GM21576 (cell line): ENCODE results near the gene GSDMA.

Source experiments
- ATAC-seq: cut with Tn5 transposase; IDR thresholded peaks from one replicate; pipeline ENCODE4 v1.9.1; 2021; ENCODE audit warnings: mild to moderate bottlenecking, moderate library complexity; ENCODE audit not compliant: unreplicated experiment

The GSDMA gene

DNA sequence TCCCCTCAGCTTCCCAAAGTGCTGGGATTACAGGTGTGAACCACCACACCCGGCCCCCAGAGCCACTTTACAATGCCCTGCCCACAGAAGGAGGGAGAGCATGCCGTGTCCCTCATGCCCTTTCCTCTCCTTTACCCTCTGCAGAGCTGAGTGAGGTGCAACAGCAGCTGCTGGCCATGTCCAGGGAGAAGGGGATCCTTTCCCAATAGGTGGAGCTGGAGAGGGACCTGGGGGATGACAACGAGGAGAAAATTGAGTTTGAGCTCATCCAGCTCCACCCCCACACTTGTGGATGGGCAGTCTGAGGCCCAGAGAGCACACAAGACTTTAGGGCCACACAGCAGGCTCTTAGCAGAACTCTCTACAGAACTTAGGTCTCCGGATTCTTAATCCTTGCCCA is 7.9 kb upstream of the GSDMA start:
- ATAC-seq: no peak

DNA sequence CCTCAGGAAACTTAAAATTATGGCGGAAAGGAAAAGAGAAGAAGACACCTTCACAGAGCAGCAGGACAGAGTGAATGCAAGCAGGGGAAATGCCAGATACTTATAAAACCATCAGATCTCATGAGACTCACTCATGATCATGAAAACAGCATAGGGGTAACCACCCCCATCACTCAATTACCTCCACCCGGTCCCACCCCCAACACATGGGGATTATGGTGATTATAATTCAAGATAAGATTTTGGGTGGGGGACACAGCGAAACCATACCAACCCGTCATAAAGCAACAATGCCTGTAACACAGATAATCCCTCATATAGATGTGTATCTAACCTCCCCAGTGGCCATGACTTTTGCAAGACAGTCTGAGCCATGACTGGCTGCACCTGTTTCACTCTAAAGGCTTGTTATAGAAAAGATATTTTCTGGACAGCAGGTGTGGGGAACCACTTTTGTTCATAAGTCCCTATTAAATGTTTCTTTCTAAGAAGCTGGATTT is 7.0 kb upstream of the GSDMA start:
- no peak for ATAC-seq

DNA sequence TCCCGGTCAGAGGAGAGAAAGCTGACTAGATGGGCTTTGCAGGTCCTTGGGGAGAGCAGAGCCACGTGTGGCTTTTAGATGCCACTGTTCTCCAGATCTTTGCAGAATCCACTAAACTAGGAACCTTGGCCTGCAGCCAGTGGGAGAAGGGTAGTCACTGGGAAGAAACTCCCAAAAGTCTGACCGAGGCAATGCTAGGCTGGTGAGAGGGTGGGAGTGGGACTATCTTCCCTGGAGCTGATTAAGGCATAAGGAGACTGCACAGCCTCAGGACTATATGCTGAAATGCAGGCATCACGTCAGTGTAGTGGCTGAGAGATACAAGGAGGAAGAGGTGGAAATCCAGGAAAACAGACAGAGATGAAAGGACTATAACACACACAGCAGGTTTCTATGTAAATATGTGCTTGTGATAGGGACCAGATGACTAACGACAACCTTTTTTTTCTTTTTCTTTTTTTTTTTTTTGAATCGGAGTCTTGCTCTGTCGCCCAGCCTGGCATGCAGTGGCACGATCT is 2.2 kb upstream of the GSDMA start:
- no peak for ATAC-seq

DNA sequence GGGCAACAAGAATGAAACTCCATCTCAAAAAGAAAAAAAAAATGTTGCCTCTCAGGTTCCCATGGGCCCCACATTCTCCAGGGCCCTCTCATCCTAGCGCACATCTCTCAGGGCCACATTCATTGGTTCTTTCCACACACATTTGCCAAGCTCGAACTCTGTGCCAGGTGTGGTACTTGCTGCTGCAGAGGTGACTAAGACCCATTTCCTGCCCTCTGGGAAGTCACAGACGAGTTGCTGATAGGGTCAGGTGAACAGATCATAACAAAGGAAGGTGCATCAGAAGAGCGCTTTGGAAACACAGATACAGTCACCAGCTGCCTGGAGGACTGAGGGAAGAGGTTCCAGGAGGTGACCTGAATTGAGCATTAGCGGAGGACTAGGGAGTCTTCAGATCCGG is 1.0 kb downstream of the GSDMA start:
- no peak for ATAC-seq

- no peak for ATAC-seq
Observed at GRCh38 chr17:39965017-39965699, 2.4 kb downstream of the GSDMA start.

DNA sequence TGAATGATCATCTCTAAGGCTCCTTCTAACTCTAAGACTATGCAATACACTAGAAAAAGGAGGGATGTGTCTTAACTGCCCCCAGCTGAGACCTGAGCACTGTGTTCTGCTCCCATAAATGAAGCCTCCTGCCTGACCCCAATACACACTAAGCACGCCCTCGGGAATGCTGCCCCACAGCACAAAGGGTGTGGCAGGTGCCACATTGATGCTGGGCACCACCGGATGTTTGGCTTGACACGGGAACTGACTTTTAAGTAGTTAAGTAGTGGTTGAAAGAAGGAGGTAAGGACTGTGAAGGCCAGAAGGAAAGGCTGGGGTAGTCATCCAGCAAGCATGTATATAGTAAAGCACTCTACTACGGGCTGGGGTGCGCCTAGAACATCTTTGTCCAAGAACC is 4.0 kb downstream of the GSDMA start:
- ATAC-seq: no peak

DNA sequence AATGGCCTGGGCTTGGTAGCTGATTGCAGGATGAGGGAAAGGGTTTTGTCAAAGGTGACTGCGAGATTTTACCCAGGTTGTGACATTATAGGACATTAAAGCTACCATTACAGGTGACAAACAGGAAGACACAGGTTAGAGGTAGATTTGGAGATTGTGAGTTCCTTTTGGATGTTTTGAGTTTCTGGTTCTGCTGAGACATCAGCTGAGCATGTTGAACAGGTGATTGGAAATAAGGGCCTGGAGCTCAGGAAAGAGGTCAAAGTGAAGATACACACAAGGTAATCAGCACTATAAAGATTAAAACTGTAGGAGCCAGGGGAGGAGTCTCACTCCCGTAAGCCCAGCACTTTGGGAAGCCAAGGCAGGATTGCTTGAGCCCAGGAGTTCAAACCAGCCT is 6.0 kb downstream of the GSDMA start:
- no peak for ATAC-seq

- no peak for ATAC-seq
Observed at GRCh38 chr17:39969375-39969774, 6.6 kb downstream of the GSDMA start.

GRCh38 chr17:39970157-39970692 is 7.4 kb downstream of the GSDMA start:
- no peak for ATAC-seq

GRCh38 chr17:39971076-39971603 is 8.3 kb downstream of the GSDMA start:
- ATAC-seq: no peak

GRCh38 chr17:39972271-39972670 is 9.5 kb downstream of the GSDMA start:
- no peak for ATAC-seq

- no peak for ATAC-seq
Observed at GRCh38 chr17:39973496-39973895, 10.7 kb downstream of the GSDMA start.

GRCh38 chr17:39974433-39974832 is 11.6 kb downstream of the GSDMA start:
- no peak for ATAC-seq

DNA sequence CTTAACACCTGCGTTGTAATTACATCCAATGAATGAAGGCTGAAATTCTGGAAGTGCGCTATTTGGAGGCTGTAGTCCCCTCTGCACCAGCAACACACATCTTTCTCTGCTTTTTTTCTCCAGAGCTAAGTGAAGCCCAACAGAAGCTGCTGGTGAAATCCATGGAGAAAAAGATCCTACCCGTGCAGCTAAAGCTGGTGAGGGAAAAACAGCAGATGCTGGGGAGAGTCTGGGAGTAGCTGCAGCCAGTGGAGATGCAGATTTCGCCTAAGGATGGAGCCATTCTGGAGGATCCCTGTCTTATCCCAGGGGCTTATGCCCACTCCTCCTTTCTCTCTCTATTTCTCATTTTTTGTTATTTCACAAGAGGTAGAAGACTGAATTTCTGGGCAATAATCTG is 13.0 kb downstream of the GSDMA start:
- no peak for ATAC-seq

DNA sequence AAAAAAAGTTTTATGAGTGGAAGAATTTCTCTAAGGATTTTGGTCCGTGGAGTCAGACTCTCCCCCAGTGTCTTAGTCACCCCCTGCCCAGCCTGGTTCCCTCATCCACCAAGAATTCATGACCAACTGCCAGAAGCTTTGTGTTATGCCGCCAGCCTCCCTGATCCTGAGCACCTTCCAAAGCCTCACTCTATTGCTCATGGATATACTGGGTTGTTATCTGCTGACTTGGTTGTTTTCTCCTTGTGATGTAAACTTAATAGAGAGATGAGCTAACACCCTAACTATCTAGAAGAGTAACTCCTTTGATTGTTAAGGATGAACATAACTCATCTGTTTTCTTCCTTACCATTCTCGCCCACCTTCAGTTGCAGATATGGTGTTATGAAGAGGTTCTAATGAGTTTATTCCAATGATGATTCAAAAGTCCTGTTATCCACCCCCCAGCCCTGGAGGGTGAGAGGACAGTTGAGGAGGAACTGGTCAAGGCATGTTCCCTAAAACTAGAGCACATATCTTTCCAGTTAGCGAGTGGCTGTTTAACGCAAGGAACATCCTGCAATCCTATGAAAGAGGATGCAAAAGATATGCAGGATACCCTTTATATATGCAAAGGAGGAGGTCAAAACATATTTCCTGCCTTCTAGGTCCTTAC is 16.3 kb downstream of the GSDMA start:
- no peak for ATAC-seq

DNA sequence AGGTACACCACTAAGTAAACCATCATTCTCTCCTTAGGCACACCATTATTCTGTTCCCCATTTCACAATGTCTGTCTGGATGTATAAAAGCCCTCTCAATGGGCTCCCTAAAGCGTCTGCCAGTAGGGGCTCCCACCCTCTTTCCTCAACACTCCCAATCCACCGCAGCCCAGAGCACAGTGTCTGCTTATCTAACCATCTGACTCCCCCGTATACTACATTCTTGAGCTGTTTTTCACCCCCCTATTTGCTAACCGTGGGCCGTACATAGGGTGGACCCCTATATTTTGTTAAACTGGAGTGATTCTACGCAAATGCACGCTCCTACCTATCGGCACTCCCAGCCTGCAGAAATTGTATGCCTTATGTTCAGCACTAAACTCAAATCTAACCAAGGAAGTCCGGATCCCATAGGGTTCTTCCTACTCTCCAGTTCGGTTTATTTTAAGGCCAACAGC is 17.1 kb downstream of the GSDMA start:
- no peak for ATAC-seq

DNA sequence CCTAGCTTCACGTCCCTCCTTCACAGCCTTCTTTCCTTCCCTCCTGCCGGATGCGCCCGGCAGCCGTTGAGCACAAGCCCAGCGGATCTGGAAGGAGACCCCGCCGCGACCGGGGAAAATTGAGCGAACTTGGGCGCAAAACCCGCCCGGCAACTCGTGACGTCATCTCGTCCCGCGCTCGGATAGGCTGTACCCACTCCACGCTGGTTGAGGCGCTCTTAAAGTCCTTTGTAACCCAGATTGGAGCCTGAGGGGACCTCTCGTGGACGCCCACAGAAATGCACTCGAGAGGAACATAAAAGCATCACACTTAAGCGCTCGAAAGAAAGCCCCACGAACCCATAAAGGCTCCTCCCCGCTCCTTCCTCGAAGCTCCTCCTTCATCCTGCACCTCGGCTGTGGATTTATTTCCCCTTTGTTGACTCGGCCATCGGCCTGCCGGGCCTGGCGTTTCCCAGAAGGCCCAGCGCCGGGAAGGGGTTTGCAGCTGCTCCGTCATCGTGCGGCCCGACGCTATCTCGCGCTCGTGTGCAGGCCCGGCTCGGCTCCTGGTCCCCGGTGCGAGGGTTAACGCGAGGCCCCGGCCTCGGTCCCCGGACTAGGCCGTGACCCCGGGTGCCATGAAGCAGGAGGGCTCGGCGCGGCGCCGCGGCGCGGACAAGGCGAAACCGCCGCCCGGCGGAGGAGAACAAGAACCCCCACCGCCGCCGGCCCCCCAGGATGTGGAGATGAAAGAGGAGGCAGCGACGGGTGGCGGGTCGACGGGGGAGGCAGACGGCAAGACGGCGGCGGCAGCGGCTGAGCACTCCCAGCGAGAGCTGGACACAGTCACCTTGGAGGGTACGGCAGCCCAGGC is 17.8 kb downstream of the GSDMA start, which contains the start of gene PSMD3:
PSMD3 (plus strand) TSS at position 457 of the 856 bp plus-strand sequence; CDS start at position 621, 164 bp downstream.
- peak; percentile 87 for ATAC-seq

GRCh38 chr17:39981207-39981741 is 18.5 kb downstream of the GSDMA start:
- no peak for ATAC-seq

- ATAC-seq: no peak
Observed at GRCh38 chr17:39981766-39982375, 19.1 kb downstream of the GSDMA start.

GRCh38 chr17:39988206-39988810 is 25.5 kb downstream of the GSDMA start:
- no peak for ATAC-seq
